Ectodermal cell (in vitro differentiated cells): ENCODE measurements around the gene SIGLEC5.

ENCODE experiments used
- H3K27ac ChIP-seq: 2 replicates; pipeline ENCODE4 v1.7.0; 2013; ENCODE audit warnings: mild to moderate bottlenecking, low read depth, low read length; ENCODE audit not compliant: insufficient read depth, poor library complexity, severe bottlenecking
- H3K27me3 ChIP-seq: 2 replicates; pipeline ENCODE4 v1.7.0; 2013; ENCODE audit warnings: mild to moderate bottlenecking, low read length; ENCODE audit not compliant: insufficient read depth, control insufficient read depth, poor library complexity, severe bottlenecking
- H3K36me3 ChIP-seq: one replicate; pipeline ENCODE4 v1.7.0; 2013; ENCODE audit warnings: low read length; ENCODE audit not compliant: control insufficient read depth, insufficient read depth
- H3K4me1 ChIP-seq: one replicate; pipeline ENCODE4 v1.7.0; 2013; ENCODE audit warnings: low read length; ENCODE audit not compliant: control insufficient read depth, insufficient read depth
- H3K4me3 ChIP-seq: 2 replicates; pipeline ENCODE4 v1.7.0; 2013; ENCODE audit warnings: low read depth, low read length, control low read depth; ENCODE audit not compliant: insufficient read depth
- H3K9me3 ChIP-seq: 2 replicates; pipeline ENCODE4 v1.7.0; 2013; ENCODE audit warnings: mild to moderate bottlenecking, low read length, moderate library complexity; ENCODE audit not compliant: control insufficient read depth
- WGBS, 2 experiments: methylation state at CpG; one replicate each; pipeline ENCODE4 v1.1.7; 2013; ENCODE audit warnings: missing lambda C conversion rate in 2 of 2; 5-methylcytosine and 5-hydroxymethylcytosine counted together

SIGLEC5 gene

DNA sequence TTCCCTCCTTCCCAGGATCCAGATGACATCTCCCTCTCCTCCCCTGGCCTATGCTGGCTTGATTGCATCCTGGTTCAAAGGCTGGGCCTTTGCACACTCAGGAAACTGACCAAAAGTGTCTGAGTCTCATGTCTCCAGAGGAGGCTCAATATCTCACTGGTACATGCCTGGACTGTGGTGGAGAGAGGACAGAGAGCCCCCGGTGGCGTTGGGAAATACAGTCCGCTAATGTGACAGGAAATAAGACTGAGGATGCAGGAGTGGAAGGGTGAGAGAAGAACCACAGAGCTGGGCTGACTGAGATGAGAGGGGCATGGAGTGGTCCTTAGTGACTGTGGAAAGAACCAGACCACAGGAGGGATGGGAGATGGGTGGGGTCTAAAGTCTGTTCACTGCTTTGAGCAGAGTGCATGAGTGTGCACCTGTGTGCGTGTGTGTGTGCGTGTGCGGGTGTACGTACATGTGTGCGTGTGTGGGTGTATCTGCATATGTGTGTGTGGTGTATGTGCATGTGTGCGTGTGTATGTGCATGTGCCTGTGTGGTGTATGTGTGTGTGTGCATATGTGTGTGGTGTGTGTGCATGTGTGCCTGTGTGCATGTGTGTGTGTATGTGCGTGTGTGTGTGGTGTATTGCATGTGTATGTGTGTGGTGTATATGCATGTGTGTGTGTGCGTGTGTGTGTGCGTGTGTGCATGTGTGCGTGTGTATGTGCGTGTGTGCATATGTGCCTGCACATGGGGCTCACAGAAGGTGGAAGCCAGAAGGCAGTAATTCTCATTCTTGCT, 1.9 kb downstream of the SIGLEC5 start:
- Histone ChIP-seq H3K27me3 (no peaks in the 10 kb centered on the region), H3K4me3 (no peak overlapping the region), H3K9me3 (no peaks in the 10 kb centered on the region), H3K36me3 (no peaks in the 10 kb centered on the region), H3K4me1 (no peaks in the 10 kb centered on the region), H3K27ac (no peak overlapping the region)
- 85 to 89% methylated on average over 14 of the region's 14 CpGs for WGBS, 2 experiments

DNA sequence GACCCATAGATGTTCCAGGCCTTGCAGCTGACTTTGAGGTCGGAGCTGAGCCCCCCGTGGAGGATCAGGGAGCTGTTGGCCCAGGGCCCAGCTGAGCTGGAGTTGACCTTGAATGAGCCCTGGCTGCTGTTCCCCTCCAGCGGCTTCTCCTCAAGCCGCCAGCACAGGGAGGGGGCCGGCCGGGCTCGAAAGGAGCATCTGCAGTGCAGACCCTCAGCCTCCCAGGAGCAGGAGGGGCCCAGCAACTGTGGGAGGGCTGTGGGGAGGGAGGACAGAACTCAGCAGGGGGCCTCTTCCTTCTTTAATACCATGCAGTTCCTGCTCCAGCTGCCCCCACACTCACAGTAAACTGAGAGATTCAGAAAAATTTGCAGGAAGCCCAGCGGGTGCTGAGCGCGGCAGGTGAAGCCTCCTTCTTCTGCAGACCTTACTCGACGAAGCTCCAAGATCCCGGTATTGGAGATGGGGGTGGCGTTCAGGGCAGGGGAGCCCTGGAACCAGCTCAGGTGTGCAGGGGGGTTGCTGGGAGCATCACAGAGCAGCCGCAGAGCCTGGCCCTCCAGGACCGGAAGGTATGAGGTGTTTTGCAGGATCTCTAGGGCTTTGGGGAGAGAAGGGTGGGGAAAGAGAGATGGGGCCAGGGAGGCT, 2.6 kb downstream of the SIGLEC5 start:
- Histone ChIP-seq H3K4me1 (no peaks in the 10 kb centered on the region), H3K4me3 (no peak overlapping the region), H3K27ac (no peak overlapping the region), H3K36me3 (no peaks in the 10 kb centered on the region), H3K9me3 (no peaks in the 10 kb centered on the region), H3K27me3 (no peaks in the 10 kb centered on the region)
- WGBS, 2 experiments = 71 to 75% methylated on average over 16 of the region's 16 CpGs

DNA sequence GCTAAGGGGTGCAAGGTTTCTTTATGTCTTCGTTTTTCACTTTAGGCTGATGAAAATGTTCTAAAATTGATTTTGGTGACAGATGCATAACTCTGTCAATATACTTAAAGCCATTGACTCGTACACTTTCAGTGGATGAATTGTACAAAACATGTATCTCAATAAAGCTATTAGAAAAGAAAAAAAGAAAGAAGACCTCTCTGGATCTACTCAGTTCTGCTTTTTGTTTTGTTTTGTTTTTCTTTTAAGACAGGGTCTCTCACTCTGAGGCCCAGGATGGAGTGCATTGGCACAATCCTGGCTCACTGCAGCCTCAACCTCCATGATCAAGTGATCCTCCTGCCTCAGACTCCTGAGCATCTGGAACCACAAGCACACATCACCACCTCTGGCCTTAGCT, 3.5 kb downstream of the SIGLEC5 start:
- Histone ChIP-seq H3K9me3 (no peaks in the 10 kb centered on the region), H3K27me3 (no peaks in the 10 kb centered on the region), H3K36me3 (no peaks in the 10 kb centered on the region), H3K27ac (no peak overlapping the region), H3K4me3 (no peak overlapping the region), H3K4me1 (no peaks in the 10 kb centered on the region)
- WGBS, 2 experiments = 63 to 68% methylated on average over 1 to 2 of the region's 2 CpGs

DNA sequence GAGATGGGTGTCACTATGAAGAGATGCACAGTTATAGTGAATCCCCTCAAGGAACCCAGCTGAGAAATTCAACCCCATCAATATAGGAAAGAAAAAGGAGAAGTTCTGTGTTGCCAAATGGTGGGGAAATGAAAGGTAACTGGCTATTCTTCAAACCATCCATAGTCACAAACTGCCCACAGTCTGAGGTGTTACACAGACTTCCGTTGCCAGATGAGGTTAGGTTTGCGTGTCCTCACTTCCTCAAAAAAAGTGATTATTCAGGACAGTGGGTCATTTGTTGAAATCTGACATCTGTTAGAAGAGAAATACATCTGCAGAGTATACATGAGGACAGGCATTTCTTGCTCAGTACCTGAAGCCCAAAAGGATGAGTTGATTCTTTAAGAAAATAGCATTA, 9.0 kb downstream of the SIGLEC5 start:
- Histone ChIP-seq H3K4me3 (no peak overlapping the region), H3K36me3 (no peaks in the 10 kb centered on the region), H3K9me3 (no peaks in the 10 kb centered on the region), H3K27me3 (no peaks in the 10 kb centered on the region), H3K4me1 (no peaks in the 10 kb centered on the region), H3K27ac (no peak overlapping the region)
- WGBS, 2 experiments = 78 to 80% methylated on average over 2 of the region's 2 CpGs

DNA sequence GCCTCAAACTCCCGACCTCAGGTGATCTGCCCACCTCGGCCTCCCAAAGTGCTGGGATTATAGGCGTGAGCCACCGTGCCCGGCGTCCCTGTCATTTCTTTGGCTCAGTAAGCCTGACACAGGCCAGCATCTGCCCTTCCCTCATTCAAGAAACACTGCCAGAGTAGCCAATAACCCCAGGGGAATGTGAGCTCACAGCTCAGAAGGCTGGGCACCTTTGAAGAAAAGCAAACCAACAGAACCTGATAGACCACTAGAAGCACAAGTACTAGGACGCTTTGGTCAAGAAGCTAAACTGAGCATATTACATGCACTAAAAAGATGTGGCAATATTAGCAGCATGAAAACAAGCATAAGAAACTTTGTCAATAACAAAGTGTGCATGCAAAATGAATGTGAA, 14.2 kb downstream of the SIGLEC5 start:
- Histone ChIP-seq H3K9me3 (no peaks in the 10 kb centered on the region), H3K36me3 (no peaks in the 10 kb centered on the region), H3K27me3 (no peaks in the 10 kb centered on the region), H3K4me1 (no peaks in the 10 kb centered on the region), H3K27ac (no peak overlapping the region), H3K4me3 (no peak overlapping the region)
- WGBS, 2 experiments = 80% methylated on average over 7 of the region's 7 CpGs

DNA sequence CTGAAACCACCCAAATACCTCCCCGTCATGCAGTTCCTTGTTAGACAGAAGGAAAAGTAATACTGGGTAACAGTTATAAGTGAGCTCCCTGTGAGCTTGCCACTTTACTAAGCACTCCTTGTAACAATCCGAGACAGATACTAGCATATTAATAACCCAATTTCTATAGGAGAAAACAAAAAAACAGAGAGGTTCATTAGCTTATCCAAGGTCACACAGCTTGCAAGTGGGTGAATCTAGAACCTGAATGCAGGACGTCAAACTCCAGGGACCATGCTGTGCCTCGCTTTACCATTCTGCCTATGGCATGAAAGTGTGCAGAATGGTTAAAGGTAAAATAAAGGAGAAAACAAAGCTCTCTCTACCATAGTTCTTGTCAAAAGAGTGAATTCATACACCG, 15.4 kb downstream of the SIGLEC5 start:
- WGBS, 2 experiments = 66 to 75% methylated on average over 4 to 5 of the region's 5 CpGs
- H3K27ac ChIP-seq = no peak overlapping the region
- no peaks in the 10 kb centered on the region for H3K27me3 ChIP-seq
- H3K4me3 ChIP-seq = no peak overlapping the region
- H3K36me3 ChIP-seq = no peaks in the 10 kb centered on the region
- H3K4me1 ChIP-seq = no peaks in the 10 kb centered on the region
- H3K9me3 ChIP-seq = no peaks in the 10 kb centered on the region

DNA sequence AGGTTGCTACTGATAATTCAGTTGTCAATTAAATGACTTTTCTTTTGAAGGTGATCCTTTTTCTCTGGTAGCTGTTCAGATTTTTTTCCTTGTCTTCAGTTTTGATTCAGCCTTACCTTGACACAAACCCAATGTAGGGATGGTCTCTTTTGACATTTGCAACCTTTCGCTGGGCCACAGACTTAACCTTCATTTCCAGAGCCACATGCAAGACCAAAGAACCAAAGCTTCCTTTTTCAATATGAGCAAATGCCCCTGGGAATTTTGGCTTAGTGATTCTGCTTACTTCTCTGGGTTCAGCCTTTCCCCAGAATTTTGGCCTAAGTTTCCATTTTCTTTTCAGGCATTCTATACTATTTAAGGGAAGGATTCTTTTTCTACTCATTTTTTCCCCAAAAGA, 19.6 kb downstream of the SIGLEC5 start:
- Histone ChIP-seq H3K9me3 (no peaks in the 10 kb centered on the region), H3K36me3 (no peaks in the 10 kb centered on the region), H3K4me3 (no peak overlapping the region), H3K27me3 (no peaks in the 10 kb centered on the region), H3K27ac (no peak overlapping the region), H3K4me1 (no peaks in the 10 kb centered on the region)
- 71 to 79% methylated on average over 1 of the region's 1 CpG for WGBS, 2 experiments

DNA sequence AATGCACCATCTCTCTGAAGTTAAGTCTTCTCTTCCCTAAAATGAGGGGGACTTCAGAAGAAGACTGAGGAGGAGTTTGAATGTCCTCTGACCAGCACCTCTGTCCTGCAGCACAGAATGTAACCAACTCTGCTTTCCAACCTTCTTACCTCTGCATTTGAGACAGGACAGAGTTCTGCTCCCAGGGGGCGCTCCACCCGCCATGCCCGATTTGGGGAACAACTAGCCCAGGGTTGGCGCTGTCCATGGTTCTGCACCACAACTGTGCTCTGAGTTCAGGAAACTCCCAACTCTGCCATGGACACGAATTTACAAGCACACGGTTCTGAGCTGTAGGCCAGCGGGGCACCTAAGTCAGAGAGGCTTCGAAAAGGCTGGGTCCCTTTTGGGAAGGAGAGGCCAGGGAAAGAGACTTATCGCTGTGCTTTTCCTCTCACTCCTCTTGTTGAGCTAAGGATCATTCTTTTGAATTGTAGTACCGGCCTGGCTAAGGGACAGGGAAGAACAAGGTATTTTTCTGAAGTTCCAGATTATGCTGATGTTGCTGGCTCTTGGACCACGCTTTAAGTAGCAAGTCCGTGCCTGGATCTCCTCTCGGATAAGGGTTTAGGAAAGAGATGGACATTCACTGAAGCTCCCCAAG, 22.2 kb downstream of the SIGLEC5 start:
- Histone ChIP-seq H3K9me3 (no peaks in the 10 kb centered on the region), H3K36me3 (no peaks in the 10 kb centered on the region), H3K27me3 (no peaks in the 10 kb centered on the region), H3K27ac (no peak overlapping the region), H3K4me3 (no peak overlapping the region), H3K4me1 (no peaks in the 10 kb centered on the region)
- 21% methylated on average over 13 of the region's 13 CpGs for WGBS, 2 experiments

DNA sequence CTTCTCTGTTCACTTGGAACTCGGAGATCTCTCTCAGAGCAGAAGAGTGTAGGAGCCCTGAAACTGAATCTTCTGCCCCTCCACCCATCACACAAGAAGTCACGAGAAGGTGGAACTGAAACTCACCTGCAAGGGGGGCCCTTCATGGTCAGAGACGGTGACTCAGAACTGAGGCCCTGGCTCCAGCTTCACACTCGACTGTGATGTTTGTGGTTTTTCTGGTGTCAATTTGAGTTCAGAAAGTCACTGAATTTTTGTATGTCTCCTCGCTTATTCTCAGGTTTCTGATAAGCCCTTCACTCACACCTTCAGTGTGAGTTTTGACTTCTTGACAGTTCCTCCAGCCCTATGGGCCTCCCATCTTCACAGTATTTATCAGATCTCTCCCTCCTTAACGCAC, 23.1 kb downstream of the SIGLEC5 start:
- no peak overlapping the region for H3K27ac ChIP-seq
- H3K9me3 ChIP-seq = no peaks in the 10 kb centered on the region
- H3K4me3 ChIP-seq = no peak overlapping the region
- no peaks in the 10 kb centered on the region for H3K4me1 ChIP-seq
- 62 to 71% methylated on average over 6 of the region's 6 CpGs for WGBS, 2 experiments
- H3K36me3 ChIP-seq = no peaks in the 10 kb centered on the region
- H3K27me3 ChIP-seq = no peaks in the 10 kb centered on the region

DNA sequence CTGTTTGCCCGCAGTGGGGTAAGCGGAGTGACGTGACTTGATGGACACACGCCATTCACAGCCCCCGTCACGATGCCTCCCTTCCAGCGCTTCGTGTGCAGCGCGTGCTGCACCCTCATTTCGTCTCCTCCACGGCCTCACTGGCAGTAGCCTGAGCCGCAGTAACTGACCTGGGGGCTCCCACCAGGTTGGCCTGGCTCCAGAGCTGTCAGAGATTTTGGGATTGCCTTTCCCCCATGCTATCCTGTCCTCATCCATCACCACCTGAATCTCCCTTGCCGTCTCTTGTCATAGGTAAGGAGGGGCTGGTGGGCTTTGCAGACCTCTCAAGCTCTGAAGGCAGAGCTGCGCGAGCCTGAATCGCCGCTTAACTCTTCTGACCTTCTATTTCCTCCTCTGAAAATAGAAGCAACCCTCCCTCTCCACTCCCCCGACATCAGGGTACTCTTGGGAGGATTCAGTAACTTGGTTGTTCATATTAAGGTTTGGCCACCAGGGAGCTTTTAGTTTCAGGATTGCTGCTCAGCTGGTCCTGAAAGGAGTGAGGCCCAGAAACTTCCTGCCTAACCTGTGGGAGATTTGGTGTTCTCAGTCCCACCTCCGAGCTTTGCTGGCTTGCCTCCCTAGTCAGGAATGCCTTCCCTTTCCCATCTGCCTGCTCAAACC, 27.9 kb downstream of the SIGLEC5 start:
- H3K27me3 ChIP-seq = no peaks in the 10 kb centered on the region
- no peak overlapping the region for H3K4me3 ChIP-seq
- 89 to 91% methylated on average over 20 of the region's 20 CpGs for WGBS, 2 experiments
- H3K36me3 ChIP-seq = no peaks in the 10 kb centered on the region
- no peaks in the 10 kb centered on the region for H3K4me1 ChIP-seq
- no peaks in the 10 kb centered on the region for H3K9me3 ChIP-seq
- H3K27ac ChIP-seq = no peak overlapping the region
